IPS-18c (cell line): ENCODE results near the gene GABARAPL2.
"Not testable (repeated sequence)": the region's sequence is repeated elsewhere in the genome, so short reads cannot be mapped to it uniquely, and the experiment has no call there.

Source experiments
- H3K4me3 ChIP-seq: 2 replicates; pipeline ENCODE4 v1.7.0; 2013; ENCODE audit warnings: low read depth, mild to moderate bottlenecking, low read length, moderate library complexity; ENCODE audit not compliant: insufficient read depth
- H3K9me3 ChIP-seq: one replicate; pipeline ENCODE4 v1.6.1; 2013; ENCODE audit warnings: mild to moderate bottlenecking, low read length, moderate library complexity; ENCODE audit not compliant: control insufficient read depth, insufficient read depth

The GABARAPL2 gene, protein sequence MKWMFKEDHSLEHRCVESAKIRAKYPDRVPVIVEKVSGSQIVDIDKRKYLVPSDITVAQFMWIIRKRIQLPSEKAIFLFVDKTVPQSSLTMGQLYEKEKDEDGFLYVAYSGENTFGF

DNA sequence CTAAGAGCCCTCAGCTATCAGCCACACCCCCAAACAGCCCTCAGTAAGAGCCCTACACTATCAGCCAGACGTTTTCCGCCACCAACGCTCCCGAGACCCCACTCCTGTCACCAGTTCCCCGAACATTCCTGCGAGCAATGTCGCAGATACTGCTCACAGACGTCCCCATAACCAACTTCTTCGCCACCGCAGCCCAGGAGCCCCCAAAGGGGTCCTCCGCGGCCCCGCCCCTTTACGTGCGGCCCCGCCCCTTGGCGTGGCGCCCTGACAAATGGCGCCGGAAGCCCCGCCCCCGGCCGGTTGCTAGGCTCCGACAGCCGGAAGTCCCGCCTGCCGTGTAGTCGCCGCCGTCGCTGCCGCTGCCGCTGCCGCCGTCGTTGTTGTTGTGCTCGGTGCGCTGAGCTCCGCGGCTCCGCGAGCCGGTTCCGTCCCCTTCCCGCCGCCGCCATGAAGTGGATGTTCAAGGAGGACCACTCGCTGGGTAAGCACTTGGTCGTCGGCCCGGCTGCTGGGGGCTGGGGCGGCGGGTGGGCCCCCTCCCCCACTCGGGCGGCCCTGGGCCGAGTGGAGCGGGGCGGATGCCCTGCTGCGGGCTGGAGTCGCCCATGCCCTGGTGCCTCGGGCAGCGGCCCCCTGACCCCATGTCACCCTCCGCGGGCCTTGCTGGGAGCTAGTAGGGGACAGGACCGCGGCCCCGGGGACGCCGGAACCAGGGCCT lies at the start of gene GABARAPL2:
Gene GABARAPL2, plus strand, starts transcription at position 340 of the 718 bp plus-strand sequence. Its CDS starts 108 bp downstream, at position 448.
- Histone ChIP-seq H3K4me3 (peak within 1 kb of the TSS; percentile 69), H3K9me3 (no peaks in the 10 kb centered on the region)

DNA sequence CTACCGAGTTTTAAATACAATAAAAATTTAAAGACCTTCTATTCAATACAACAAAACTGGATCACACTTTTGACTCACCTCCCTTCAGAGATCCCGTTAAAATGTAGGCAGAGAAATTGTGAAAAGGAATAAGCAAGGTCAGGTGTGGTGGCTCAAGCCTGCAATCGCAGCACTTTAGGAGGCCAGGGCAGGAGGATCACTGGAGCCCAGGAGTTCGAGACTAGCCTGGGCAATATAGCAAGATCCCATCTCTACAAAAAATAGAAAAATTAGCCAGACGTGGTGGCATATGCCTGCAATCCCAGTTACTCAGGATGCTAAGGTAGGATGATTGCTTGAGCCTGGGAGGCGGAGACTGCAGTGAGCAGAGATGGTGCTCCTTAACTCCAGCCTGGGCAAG lies 47.0 kb upstream of the GABARAPL2 start:
- Histone ChIP-seq H3K4me3 (no peak overlapping the region), H3K9me3 (no peaks in the 10 kb centered on the region)

DNA sequence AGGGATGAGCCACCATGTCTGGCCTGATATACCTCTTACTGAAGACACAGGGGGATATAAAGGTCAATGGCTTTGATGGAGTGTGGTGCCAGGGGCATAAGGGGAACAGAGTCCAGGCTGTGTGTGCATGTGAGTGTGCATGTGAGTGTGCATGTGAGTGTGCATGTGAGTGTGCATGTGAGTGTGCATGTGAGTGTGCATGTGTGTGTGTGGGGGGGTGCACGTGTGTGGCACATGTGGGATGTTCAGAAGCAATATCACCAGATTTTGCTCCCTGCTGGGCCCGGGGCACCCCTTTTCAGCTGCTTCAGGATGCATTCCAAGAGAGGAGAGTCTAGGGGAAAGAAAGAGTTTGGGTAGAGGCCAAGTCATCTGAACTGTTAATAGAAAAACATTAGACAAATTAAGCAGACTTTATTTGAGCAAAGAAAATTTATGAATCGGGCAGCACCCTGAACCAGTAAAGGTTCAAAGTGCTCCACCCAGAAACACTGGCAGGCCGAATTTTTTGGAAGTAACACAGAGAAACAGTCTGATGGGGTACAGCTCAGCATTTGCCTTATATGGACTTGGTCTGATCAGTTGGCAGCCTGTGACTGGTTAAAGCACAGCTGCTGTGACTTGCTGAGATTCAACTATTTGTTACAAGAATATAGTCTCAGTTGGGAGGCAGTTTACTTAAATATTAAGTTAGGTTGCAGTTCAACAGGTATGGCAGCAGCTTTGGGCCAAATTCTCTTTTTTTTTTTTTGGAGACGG lies 40.0 kb upstream of the GABARAPL2 start:
- no peak overlapping the region for H3K4me3 ChIP-seq
- no peaks in the 10 kb centered on the region for H3K9me3 ChIP-seq

DNA sequence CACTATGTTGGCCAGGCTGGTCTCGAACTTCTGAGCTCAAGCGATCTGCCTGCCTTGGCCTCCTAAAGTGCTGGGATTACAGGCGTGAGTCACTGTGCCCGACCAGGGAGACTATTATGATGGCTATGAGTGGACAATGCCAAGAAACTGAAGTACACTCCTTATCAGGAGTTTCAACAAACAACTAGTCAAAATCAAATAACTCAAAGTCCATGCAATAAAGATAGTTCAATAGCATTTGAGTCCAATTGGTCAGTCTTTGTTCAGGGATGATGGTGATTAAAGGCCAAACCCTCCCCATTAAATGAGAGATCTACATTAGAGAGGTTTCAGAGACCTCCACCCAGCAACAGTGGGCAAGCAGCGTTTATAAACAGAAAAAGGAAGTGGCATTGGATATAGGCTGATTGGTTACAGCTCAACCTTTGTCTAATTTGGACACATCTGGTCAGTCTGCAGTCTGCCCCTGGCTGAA lies 38.3 kb upstream of the GABARAPL2 start:
- Histone ChIP-seq H3K9me3 (no peaks in the 10 kb centered on the region), H3K4me3 (no peak overlapping the region)

DNA sequence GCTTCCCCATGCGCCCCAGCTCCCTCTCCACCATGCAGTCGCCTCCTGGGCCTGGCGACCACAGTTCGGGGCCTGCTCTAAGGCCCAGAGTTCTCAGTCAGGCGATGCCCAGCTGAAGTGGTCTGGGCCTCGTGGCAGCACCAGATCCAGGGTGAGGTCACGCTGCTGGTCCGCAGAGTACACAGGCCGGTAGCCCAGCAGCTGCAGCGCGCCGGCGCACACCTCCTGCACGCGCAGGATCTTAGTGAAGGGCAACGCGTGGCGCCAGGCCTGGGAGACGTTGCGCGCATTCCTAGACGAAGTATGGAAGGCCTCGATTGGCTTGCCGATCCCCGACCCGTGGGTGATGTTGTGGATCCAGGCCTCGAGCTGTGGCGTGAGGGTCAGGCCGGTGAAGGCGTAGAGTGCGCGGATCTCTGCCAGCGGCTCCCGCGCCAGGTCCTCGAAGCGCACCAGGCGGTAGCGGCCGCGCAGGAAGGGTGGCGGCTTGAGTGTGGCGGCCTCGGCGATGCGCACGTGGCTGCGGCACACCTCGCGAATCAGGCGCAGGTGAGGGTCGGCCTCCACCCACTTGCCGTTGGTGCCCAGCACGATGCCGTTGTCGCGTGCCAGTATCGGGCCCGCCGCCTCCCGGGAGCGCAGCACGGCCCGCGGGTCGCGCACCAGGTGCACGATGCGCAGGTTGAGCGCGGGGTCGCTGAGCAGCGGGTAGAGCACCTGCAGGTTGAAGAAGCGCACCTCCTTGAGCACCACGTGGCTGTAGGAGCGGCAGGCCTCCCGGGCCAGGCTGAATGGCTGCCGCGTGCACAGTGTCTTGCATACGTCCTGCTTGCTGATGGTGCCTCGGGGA lies 36.9 kb upstream of the GABARAPL2 start:
- no peak overlapping the region for H3K4me3 ChIP-seq
- no peaks in the 10 kb centered on the region for H3K9me3 ChIP-seq

DNA sequence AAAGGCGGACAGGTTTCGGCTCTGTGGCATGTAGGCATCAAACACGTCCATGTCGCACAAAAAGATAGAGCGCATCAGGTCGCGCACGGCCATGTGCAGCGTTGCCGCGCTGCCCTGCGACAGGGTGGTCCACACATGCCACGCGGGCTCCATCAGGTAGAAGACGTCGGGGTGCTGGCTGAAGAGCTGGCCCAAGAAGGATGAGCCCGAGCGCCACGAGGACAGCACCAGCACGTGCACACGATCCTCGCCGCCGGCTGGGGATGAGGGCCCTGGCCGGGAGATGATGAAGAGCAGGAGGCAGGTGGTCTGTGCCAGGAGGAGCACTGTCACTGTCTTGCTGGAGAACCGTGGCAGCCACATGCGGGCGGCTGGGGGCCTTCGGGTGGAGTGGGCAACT lies 36.2 kb upstream of the GABARAPL2 start:
- Histone ChIP-seq H3K9me3 (no peaks in the 10 kb centered on the region), H3K4me3 (no peak overlapping the region)

DNA sequence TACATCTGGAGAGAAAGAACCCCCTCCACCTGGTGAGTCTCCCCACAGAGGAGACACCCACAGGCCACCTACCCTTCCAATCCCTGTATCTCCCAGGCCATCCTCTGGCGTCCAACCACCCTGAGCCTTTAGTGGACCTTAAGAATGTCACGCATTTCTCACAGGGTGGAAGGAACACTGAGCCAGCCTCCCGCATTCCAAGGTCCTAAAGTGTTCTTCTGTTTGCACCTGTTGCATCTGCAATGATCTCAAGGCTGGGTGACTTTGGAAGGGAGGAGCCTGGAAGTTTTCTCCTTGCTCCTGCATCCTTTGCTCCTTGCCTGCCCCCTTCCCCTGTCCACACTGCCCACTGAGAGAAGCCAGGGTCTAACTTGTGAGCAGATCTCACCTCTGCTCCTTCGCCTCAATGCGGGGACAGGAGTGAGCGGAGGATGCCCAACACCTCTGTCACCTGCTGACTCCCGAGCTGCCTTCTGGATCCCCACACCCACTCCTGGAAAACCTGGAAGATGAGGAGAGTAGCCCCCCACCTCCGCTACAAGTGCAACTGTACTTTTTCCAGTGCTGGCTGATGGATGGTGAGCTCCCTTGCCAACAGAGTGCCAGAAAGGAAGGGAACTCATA lies 33.9 kb upstream of the GABARAPL2 start:
- H3K4me3 ChIP-seq = no peak overlapping the region
- H3K9me3 ChIP-seq = no peaks in the 10 kb centered on the region

DNA sequence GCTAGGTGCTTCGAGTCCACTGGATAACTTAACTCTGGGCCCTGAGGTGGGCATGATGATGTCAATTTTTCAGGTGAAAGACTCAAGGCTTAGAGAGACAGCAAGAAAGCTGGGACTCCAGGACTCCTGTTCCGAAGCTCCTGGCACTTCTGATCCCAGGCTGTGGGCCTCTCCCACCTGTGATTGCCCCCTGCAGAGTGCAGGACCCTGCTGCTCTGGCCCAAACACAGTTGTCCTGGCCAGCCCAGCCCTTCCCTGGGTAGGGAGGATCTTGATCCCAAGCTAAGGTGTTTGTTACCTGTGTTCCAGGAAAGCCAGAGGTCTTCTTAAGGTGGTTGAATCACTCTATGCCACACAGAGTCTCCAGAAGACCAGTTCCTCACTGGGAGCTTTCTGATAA lies 33.4 kb upstream of the GABARAPL2 start:
- Histone ChIP-seq H3K4me3 (no peak overlapping the region), H3K9me3 (no peaks in the 10 kb centered on the region)

DNA sequence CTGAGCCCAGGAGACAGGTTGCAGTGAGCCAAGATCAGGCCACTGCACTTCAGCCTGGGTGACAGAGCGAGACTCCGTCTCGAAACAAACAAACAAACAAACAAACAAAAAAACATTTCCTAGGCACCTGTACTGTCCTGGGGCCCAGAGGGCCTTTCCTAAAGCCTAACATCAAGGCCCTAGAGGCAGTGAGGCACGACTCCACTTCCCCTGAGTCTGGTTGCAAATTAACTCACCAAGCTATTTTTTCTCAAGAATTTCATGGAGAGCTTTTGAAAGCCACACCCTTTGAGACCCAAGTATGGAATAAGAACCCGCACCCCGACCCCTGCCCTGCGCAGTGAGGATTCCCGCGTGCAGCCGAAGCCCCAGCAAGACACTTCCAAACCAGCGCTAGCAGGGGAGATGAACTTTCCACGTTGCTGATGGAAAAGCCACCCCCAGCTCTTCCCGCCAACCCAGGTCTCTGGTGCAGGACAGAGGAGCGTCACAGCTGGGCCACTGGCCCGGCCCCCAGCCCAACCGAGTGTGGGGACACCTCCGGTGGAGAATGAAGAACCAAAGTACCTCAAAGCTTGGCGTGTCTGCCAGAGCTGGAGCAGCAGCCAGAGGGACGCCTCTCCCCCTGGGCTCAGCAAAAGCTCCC lies 31.5 kb upstream of the GABARAPL2 start:
- Histone ChIP-seq H3K9me3 (no peaks in the 10 kb centered on the region), H3K4me3 (no peak overlapping the region)

DNA sequence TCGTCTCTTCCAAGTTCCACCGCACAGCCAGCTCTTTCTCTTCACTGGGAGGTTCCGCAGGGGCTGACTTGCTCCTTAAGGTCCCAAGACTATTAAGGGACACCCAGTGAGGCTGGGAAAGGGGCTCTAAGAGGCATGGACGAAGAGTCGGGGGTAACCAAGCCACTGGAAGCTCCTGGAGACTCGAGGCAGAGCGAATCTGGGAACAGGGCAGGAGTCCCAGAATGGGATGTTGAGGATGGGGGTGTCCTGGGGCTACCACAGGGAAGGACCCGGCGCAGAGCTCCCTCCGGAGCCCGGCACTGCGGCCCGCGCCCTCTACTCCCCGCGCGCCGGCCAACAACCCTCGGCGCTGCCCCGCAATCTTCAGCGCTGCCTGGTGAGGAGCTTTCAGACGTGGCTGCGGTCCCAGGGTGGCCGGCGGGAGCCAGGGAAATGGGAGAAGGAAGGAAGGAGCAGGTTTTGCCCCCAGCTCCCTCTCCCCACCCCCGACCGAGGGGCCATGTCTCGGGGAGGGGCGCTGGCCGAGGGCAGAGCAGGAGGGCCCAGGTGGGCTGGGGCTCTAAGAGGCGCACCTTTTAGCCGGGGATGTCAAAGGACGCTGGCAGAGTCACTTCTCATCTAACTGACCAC lies 30.9 kb upstream of the GABARAPL2 start:
- H3K9me3 ChIP-seq = no peaks in the 10 kb centered on the region
- no peak overlapping the region for H3K4me3 ChIP-seq

DNA sequence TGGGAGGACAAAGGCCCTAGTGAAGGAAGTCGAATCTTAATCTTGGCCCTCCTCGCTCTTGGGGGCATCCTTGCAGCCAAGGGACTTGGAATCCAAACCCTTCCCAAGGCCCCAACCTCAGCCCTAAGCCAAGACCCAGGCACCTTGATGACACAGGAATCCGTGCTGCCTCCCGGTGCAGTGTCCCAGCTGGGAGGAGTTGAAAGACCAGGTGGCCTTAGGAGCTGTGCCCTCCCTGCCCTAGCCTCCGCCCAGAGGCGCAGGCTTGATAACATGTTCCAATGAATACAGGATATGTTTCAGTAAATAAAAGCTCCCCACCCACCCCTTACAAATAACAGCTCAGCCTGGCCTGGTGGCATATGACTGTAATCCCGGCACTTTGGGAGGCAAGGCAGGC lies 30.3 kb upstream of the GABARAPL2 start, which contains the start of gene CHST5:
Gene CHST5, minus strand, starts transcription at position 208 of the 400 bp plus-strand sequence. CDS start 5,724 bp downstream, outside the sequence.
- Histone ChIP-seq H3K4me3 (no peak within 1 kb of the TSS), H3K9me3 (no peaks in the 10 kb centered on the region)

DNA sequence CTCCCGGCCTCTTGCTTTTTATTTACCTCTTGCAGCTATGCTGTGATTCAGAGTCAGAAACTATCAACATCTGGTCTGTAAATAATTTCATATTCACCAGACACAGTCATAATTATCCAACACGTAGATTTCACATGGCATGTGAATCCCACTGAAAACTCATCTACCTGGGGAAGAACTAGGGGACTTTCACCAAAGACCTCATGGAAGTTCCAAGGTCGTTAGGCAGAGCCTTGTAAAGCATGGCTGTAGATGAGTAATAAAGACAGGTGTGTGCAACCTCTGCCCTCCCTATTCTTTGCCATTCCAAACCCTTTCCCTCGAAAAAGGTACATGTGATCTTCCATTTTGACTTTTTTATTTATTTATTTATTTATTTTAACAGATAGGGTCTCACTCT lies 28.4 kb upstream of the GABARAPL2 start:
- Histone ChIP-seq H3K4me3 (no peak overlapping the region), H3K9me3 (no peaks in the 10 kb centered on the region)

DNA sequence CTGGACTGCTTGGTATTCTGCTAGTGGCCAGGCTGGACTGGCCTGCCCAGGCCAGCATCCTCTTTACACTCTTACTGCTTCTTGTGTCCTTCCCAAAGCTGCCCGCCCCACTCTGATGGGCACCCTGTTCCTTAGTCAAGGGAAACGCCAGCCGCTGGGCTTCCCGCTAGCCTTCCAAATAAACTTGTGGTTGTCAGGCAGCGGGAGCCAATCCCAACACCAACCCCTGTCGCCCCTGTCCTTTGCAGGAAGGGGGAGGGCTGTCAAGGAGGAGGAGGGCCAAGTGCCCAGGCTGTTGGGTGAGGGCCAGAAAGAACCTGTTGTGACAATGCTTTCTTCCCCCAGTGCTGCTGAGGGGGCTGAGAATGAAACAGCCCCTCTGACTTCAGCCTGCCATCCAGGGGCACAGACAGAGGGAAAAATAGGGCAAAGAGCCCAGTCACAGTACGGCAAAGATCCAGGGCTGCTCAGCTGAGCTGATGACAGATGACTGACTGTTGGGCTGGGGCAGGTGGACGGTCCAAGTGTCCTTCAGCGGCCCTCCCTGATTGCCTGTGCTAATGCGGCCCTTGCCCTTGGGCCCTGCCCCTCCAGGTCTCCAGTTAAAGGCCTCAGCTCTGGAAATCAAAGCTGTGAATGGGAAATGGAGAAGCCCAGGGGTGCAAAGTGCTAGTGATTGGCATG lies 27.2 kb upstream of the GABARAPL2 start:
- H3K4me3 ChIP-seq, H3K9me3 ChIP-seq: not testable (repeated sequence)

DNA sequence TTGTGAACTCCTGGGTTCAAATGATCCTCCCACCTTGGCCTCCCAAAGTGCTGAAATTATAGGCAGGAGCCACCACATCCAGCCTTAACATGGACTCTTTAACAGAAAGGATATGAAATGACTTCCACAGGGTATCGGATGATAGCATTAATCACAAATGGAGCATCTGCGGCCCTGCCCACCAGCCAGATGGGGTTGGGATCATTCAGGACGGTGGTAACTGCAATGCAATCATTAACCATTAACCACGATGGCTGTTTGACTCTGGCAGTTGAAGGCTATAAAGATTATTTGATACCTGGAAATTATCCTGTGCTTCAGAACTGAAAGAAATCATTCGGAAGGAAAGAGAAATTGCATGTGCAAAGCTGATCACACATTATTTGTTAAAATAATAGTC lies 24.9 kb upstream of the GABARAPL2 start:
- no peaks in the 10 kb centered on the region for H3K9me3 ChIP-seq
- H3K4me3 ChIP-seq = no peak overlapping the region

DNA sequence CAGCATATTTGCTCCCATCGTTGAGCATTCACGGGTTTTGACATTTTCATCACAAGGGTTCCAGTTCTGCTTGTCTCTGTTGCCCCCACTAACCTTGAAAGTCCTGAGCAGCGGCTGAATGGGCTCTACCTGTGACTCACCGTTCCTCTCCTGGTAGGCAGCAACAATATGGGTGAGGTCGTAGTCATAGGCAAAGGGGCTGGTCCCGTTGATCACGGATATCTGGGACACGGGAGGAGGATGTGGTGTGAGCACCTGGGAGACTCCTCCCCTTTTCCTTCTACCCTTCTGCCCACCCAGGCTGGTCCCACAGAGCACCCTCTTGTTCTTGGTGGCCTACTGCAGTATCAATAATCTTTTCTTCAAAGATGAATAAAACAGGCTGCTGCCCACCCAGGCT lies 23.7 kb upstream of the GABARAPL2 start:
- not testable (repeated sequence) for H3K9me3 ChIP-seq

DNA sequence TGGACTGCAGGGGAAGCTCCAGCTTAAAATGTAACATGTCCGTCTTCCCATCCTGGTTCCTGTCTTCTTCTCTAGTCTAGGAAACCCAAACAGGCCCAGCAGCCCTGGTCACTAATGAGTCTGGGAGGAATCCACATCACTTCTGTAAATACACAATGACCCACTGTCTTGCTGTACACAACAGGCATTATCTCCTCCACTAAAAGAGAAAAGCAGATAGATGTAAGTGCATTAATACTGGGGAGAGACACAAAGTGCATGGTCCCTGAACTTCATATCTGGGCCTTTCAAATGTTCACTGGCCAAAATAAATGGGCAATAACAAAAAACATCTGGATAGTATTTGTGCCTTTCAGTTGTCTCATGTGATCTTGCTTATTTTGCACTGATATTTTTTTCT lies 20.3 kb upstream of the GABARAPL2 start:
- H3K4me3 ChIP-seq, H3K9me3 ChIP-seq: not testable (repeated sequence)

More for the DNA sequence above, 23.7 kb upstream of the GABARAPL2 start:
- not testable (repeated sequence) for H3K4me3 ChIP-seq
